Stimulated activated CD4-positive, alpha-beta T cell treated with anti-CD3 and anti-CD28 coated beads, Interleukin-1b, Interleukin-23, amount 100 ng/mL, for 1 hour (primary cell): ENCODE results near the gene PAIP1.
A peak's percentile ranks its signal among the peaks of the same experiment; 100 is the strongest.
"Not testable (repeated sequence)": the region's sequence is repeated elsewhere in the genome, so short reads cannot be mapped to it uniquely, and the experiment has no call there.

Experiments used
- DNase-seq, 2 donors: peaks; one replicate each; pipeline ENCODE4 v3.0.0-alpha.2; 2020; ENCODE audit warnings: low read depth in 2 of 2

The PAIP1 gene

DNA sequence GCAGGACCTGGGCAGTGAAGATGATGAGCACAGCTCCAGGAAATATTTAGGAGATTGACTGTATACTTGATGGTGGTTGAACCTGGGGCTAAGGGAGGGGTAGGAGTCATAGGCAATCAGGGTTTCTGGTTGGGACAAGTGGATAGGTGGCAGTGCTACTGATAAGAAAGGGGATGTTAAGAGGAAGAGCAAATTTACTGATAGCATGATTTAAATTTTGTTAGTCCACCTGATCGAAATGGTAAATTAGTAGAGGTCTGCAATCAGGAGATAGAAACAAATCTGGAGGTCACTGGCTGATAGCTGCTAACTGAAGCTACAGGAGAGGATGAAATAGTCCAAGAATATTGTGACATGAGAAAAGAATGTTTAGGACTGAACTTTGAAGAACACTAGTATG is 36.3 kb downstream of the PAIP1 start:
- no peak for DNase-seq

DNA sequence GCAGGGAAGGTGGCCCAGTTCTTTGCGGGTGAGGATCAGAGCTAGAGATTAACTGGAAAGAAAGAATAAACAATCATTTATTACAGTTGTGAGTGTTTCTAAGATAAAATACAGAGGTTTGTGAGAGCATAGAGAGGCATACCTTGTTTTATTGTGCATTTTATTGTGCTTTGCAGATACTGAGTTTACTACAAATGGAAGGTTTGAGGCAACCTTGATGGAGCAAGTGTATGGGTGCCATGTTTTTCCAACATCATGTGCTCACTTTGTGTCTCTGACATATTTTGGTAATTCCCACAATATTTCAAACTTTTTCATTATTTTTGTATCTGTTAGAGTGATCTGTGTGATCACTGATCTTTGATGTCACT is 41.2 kb downstream of the PAIP1 start:
- DNase-seq: no peak

DNA sequence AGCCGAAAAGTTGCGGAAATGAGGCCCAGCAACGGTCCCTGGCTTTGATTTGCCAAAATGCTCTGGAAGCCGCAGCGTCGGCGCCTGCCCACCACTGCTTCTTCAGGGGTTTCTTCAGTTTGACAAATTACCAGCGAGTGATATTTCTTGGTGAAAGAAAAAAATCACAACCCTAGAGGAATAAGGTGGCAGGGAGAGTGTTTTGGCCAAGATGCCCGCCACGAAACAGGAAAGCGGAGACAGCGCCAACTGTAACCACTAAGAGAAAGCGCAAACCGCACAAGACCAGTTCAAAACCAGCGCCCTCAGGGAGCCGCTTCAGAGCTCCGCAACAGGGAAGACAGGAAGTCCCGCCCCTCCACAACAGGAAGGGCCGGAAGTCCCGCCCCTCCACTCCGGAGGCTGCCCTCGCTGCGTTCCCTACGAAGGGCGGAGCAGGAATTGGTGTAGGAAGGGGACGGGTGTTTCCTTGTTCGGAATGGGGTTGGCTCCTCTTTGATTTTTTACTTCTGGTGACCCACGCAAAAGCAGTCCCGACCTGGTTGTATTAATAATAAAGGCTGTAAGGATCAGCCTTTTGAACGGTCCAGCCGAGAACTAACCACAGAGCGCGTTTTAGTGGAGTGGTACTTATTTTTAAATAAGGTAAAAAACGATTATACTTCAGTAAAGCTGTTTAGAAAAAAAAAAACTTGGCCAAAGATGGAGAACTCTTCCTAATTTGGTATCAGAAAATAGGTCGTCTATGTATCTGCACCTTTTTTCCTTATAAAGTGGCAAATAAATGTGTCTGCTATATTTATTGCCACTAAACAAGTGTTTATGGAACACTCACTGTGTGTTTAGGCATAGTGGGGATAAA is 41.8 kb downstream of the PAIP1 start, which contains the start of gene C5orf34:
C5orf34 (minus strand) TSS at position 333 of the 862 bp plus-strand sequence. CDS start 5,809 bp downstream, outside the sequence.
- peak; percentile 85 to 96 for DNase-seq

- DNase-seq: no peak
Observed at GRCh38 chr5:43514471-43514815, 42.4 kb downstream of the PAIP1 start.

GRCh38 chr5:43514025-43514424 is 42.9 kb downstream of the PAIP1 start:
- no peak for DNase-seq

DNA sequence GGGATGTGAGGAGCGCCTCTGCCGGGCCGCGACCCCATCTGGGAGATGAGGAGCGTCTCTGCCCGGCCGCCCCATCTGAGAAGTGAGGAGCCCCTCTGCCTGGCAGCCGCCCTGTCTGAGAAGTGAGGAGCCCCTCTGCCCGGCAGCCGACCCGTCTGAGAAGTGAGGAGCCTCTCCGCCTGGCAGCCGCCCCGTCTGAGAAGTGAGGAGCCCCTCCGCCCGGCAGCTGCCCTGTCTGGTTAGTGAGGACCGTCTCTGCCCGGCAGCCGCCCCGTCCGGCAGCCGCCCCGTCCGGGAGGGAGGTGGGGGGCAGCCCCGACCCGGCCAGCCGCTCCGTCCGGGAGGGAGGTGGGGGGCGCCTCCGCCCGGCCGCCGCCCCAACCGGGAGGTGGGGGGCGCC is 45.8 kb downstream of the PAIP1 start:
- not testable (repeated sequence) for DNase-seq

GRCh38 chr5:43498581-43498980 is 58.3 kb downstream of the PAIP1 start:
- DNase-seq: no peak

DNA sequence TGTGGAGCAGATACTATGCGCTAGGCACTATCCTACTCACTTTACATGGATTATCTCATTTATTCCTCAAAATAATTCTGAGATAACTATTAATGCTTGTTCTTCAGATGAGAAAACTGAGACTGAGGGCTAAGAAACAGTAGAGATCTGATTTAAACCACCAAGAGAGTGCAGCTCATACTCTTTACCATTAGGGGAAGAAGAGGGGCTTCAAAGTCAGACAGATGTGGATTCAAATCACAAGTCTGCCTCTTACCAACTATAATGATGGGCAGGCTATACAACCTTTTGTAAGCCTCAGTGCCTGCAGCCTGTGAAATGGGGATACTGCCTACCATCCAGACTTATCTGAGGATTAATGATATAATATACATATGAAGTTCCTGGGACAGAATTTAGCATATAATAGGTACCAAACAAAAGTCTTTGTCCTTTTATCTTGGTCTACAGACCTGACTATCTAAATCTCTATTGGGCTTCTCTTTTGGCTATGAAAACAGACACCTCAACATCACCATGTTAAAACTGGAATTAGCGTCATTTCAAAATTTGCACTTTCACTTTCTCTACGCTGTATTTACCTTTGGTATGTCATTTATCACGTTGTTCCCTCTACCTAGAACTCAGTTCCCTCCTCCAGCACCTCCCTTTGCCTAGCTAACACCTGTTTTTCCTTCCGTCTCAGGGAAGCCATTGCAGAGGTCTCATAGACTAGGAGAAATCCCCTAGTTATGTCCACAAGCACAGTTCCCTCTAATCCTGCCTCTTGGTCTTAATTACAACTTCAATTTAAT is 59.4 kb downstream of the PAIP1 start:
- DNase-seq: no peak

GRCh38 chr5:43491326-43491725 is 65.6 kb downstream of the PAIP1 start:
- DNase-seq: no peak

DNA sequence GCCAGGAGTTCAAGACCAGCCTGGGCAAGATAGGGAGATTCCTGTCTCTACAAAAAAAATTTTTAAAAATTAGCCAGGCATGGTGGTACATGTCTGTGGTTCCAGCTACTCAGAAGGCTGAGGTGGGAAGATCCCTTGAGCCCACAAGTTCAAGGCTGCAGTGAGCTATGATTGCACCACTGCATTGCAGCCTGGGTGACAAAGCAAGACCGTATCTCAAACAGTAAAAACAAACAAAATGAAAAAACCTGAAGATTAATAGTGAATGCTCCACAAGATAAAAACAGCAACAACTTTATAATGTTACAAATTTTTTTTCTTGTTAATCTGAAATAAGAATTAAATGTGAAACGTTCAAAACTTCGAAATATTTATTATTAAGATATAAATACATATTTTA is 70.5 kb downstream of the PAIP1 start:
- DNase-seq: no peak

GRCh38 chr5:43485406-43485805 is 71.5 kb downstream of the PAIP1 start:
- DNase-seq: no peak

DNA sequence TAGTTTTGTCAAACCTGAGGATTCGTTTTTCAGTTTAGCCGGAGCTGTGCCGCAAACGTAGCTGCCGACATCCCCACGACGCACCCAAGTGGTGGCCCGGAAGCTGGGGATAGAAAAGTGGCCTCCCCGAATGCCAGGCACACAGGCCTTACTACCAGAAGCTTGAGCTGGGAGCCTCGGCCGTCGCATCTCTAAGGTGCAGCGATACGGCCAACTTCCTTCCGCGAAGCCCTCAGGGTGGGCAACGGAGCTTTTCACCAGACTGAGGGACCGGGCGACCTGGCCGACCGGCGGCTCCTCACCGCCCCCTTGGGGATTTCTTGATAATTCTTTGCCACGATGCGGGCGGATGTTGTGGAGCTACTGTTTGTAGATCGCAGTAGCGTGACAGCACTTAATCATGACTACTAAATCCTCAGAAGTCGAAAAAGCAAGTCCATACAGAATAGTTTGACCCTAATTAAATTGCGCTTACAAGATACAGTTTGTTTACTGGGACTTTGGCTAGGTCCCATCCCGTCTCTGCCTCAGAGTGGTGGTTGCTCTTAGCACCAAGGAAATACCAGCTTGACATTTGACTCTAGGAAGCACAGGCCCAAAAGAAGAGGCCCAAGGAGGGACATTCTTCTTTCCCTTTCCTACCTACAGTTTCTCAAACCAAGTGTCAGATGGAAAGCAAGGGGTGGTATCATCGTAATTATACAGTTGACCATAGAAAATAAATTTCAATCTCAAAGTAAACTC is 72.6 kb downstream of the PAIP1 start:
- peak; percentile 65 to 70 for DNase-seq

GRCh38 chr5:43483298-43484105 is 73.4 kb downstream of the PAIP1 start, which contains the start of gene TMEM267:
TSS of gene TMEM267 (minus strand) at chr5:43483865. CDS start at chr5:43453969, 29,896 bp downstream.
- peak; percentile 55 to 66 for DNase-seq

DNA sequence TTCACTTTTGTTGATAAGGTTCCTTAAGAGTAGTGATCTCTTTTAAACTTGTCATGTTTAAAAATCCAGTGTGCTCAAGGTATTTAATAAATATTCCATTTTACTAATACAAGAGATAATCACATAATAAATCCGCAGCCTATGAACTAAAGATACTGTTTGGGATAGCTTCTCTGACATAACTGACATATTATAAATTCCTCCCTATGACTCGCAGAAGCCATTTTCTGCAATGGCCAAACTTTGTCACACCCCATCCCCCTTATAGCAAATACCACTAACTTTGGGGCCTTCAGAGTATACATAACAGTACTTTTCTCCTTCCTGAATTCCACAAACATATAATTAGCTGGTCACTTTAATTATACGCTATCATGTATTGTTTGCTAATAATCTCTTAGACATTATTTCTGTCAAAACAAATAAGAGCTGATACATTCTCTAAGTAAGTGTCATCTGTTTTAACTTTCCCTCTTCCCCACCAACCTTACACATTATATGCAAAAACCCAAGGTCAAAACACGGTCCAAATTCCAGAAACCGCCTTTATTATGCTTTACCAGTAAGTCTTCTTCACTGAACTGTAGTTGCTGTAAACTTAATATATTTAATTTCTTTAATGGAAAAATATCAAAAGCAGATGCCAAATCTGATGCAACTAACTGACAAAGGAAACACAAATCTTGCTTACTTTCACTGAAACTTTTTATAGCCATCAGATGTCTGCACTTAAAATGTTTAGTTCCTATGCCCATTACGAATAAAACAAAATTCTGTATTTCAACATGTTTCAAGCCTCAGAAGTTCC is 74.2 kb downstream of the PAIP1 start:
- DNase-seq: no peak
